ENCODE data around the gene AUTS2. TPM values are rescaled to one million over a fixed set of nuclear protein-coding genes. Genes with fewer than 3 reads are reported as not detected.
A peak's percentile ranks its signal among the peaks of the same experiment; 100 is the strongest.

AUTS2 gene
- total RNA-seq, 1 donor from 2014 or later: 71.3 TPM

DNA sequence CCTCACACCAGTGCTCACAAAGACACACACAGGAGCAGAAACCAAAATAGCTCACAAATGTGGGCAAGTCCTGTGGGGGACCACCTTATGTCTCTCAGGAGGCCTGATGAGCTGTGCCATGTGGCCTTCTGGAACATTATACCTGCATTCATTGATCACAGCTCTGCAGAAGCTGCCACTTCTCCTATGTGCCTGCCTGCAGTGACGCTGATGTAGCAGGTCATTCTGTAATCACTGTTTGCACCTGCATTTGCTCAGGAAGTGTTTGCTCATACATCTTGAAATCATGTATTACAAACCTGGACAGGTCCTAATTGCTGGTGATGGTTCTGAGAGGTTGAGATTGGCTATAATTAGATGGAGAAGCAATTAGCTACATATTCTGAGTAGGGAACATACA lies 310.2 kb downstream of the AUTS2 start:
- DNase-seq (ENCODE audit: low spot score in 2 of 2): no peak
- FAIRE-seq: no peak

DNA sequence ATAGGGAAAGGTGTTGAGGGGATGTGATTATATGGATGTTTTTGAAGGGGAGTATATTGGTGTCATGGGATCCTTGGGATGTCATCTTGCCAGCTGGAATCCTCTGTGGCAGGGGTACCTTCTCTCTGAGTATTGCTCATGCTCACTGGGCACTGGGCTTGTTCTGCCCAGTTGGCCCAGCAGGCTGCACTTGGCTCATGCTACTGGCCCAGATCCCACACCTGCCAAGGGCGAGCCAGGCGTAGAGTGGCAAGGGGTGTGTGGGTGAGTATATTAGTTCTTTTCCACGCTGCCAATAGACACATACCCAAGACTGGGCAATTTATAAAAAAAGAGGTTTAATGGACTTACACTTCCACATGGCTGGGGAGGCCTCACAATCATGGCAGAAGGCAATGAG lies 311.9 kb downstream of the AUTS2 start:
- FAIRE-seq (no peak), DNase-seq (ENCODE audit: low spot score in 2 of 2) (no peak)

DNA sequence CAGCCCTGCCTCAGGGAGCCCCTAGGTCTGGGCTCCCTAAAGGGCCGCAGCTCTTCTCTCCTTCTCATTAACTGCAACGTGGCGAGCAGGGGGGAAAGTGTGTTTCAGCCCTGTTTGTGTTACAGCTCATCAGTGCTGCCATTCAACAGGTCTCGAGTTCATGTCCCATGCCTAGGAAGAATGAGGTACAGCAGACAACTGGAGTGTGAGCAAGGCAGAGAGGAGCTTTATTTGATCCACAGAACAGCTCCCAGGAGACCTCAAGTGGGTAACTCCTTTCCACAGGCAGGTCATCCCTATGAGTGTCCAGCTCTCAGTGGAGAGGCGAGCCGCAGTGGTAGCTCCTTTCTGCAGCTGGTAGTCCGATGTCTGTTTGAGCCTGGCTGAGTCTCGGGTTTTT lies 313.1 kb downstream of the AUTS2 start:
- DNase-seq (ENCODE audit: low spot score in 2 of 2): no peak

DNA sequence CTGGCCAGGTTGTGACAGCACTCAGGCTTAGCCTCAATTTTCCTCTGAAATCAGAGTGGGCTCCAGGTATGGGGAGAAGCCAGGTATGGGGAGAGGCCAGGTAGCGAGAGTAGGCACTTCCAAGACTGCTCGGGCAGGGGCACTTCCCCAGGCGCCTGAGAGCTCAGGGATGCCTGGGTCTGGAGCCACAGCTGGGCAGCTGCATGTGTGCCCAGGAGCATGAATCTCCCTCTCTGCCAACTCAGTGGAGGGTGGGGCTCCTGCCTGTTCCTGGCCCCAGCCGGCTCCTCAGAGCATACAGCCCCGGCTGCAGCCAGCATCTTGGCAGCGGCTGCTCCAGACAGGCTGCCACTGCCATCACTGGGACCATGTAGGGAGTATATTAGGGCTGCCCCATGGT lies 313.9 kb downstream of the AUTS2 start:
- no peak for FAIRE-seq
- DNase-seq (ENCODE audit: low spot score in 2 of 2): no peak

More for the DNA sequence above, 313.1 kb downstream of the AUTS2 start:
- no peak for FAIRE-seq

DNA sequence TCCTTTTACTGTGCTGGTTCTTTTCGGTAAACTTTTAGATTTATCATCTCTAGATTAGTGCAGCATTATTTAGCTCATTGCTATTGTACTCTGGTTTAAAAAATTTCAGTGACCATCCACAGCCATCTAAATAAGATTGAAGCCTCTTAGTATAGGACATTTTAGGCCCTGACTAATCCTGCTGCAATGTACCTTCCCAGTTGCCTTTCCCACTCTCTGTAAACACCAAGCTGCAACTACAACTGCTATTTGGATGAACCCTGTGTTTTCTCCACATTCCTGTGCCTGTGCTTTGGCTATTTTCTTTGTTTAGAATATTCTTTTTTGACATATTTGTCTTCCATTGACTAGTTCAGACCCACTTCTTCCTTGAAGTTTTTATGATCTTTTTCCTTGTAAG lies 314.6 kb downstream of the AUTS2 start:
- FAIRE-seq (no peak), DNase-seq (ENCODE audit: low spot score in 2 of 2) (no peak)

DNA sequence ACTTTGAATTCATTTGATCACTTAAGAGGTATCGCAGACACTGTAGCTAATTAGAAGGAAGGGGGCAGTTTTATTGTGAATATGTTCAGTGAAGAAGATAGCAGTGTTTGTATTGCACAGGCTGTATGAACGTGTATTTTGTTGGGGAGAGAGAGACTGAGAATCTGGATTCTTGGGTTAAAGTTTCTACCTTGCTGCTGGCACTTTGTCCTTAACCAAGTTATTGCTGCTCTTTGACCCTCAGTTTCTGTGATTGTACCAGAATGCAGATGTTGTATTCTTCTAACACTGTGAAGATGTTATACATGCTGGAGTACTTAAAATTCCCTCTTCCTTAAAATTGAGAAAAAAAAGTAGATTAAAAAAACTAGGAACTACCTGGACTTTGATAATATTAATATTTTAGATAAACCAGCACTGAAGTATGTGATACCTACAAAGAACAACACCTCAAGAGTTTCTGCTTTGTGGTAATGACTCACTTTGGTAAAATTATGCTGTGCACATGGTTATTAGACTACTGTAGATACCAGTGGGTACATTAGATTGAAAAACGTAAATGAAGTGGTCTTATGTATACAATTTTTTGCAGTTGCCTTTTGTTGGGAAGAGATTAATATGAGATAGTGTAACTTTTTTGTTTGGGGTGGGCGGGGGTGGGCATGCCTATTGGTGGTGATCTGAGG lies 321.3 kb downstream of the AUTS2 start:
- DNase-seq (ENCODE audit: low spot score in 2 of 2) (no peak), FAIRE-seq (no peak)

DNA sequence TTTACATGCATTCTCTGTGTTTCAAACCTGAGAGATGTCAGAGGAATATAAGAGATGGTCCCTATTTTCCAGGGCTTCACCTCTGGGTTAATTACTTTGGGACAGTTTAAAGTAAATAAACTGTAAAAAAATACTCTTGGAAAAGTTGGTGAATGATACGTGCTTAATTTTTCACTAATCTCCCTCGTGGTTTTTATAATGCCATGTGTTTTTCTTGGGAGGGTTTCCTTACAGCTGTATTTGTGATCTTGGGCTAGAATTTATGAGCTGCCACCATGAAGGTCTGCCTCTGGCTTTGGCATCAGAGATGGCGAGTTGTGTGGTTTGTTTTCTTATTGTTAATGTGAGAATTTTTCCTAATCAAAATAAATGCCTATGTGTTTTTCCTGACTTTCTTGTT lies 322.5 kb downstream of the AUTS2 start:
- DNase-seq (ENCODE audit: low spot score in 2 of 2) (no peak), FAIRE-seq (no peak)

DNA sequence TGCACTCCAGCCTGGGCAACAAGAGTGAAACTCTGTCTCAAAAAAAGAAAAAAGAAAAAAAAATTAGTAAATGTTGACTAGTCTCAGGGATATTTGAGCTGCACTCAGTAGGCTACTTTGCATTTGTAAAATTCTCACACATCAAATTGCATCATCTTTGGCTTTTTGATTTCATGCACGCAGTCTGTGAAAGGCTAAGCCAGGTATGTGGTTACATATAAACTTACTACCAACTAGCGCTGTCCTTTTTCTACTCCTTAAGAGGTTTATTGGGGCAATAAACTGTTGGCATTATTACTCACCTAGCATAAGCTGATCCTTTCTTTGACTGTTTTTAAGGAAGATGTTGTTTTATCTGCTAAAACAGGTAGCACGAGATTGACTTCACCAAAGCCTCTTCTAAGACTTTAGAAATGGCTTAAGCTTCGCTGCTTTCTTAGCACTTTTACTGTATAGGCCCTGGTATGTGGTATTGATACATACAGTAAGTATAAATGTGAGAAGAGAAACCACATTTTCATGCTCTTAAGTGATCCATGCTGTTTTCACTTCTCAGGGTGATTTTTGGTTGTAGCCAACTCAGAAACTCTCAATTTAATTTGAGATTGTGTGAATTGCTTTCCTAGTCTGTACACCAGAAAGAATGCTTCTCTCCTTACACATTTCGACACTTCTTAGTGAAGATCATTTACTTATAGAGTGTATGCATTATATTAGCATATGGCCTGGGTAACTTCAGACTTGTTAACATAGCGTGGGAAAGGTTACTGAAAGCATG lies 323.9 kb downstream of the AUTS2 start:
- no peak for DNase-seq (ENCODE audit: low spot score in 2 of 2)
- no peak for FAIRE-seq

DNA sequence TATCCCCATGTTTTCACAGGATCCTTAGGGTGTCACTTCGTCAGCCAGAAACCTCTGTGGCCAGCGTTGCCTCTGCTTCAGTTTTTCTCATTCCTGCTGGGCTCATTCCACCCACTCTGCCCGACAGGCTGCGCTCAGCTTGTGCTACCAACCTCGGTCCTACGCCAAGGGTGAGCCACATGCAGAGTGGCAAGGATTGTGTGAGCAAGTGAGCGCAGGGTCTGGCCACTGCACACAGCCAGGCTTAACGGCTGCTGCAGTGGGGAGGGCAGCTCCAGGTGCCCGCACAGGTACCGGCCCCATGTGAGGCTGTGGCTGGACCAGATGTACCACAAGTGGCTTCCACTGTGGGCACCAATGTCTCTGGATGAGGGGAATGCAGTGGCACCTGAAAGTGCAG lies 329.2 kb downstream of the AUTS2 start:
- DNase-seq (ENCODE audit: low spot score in 2 of 2) (no peak), FAIRE-seq (no peak)

DNA sequence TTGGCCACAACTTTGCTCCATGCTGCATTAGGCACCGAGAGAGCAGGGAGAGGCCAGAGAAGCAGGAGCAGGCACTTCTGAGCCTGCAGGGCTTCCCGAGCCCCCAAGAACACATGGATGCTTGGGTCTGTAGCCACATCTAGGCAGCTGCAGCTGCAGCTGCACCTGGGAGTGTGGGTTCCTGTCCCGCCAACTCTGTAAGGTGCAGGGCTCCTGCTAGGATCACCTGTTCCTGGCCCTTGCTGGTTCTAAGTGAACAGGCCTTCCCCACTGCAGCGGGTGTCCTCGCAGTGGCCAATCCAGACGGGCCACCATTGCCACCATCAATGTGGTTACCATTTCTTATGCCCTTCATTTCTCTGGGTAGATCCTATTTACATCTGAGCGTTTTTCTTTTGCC lies 330.3 kb downstream of the AUTS2 start:
- DNase-seq (ENCODE audit: low spot score in 2 of 2): no peak
- FAIRE-seq: no peak

DNA sequence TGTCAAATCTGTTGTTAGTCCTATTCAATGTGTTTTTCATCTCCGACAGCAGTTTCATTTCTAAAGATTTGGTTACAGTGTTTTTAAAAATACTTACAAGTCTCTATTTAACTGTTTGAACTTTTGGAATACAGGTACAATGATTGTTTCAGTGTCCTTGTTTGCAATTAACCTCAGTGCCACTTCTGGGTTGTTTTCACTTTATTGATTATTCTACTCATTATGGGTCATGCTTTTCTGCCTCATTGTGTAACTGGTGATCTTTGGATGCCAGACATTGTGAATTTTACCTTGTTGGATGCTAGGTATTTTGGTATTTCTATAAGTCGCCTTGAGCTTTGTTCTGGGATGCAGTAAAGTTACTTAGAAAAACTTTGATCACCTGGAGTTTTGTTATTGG lies 331.3 kb downstream of the AUTS2 start:
- FAIRE-seq (no peak), DNase-seq (ENCODE audit: low spot score in 2 of 2) (no peak)

DNA sequence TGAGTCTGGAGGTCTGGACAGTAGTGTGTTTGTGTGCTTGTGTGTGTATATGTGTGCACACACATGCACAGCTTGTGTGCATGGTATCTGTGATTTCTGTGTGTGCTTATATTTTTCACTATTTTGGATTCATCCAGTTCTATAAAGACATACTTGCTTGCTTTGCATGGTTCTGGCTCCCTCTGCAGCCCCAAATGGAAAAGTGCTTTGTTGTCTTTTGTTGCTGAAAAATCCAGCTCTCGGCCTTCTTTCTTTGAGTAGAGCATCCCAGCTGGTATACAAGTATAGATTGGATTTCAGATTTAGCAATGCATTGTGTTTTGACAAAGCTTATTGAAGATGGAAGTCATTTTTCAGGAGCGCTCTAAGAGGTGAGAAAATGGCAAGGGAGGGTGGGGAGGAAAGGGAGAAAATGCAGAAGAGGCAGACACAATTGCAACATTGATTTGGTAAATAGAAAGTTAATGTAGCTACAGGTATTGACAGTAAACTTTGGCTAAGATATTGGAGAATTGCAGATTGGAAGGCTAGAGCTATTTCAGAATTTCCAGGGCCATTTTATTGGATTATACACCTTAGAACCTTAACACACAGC lies 333.9 kb downstream of the AUTS2 start:
- FAIRE-seq (peak; percentile 47), DNase-seq (ENCODE audit: low spot score in 2 of 2) (peak in 1 of 2 donors; percentile 32)

DNA sequence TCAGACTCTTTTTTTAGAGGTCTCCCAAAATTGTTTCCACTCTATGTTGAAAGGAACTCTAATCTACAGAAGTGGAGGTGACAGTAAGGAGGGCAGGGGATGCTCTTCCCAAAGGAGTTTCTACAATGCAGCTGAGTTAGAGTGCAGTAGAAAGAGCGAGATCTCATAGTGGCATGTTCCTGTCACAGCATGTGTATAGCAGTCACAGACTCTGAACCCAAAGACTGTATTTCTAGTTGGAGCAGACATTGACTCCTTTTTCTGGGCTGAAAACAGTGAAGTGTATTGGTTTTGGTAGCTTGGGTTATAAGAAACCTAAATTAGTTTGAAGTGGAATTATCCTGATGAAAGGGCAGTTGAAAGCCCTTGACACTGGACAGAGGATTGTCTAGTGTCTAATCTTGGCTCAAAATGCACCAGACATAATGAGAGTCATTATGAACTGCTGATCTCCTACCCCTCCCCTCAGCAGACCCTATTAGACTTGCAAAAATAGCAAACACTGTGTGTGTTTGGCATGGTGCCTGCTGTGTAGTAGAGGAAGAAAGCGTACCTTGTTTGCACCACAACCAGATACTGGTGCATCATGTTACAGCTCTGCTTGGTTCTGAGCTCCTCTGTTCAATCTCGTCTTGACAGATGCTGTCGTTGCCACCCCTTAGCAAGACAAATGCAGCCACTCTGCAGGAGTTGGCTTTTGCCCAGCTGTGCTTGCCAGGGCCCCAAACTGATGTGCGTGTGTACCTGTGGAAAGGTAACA lies 336.0 kb downstream of the AUTS2 start:
- DNase-seq (ENCODE audit: low spot score in 2 of 2) (peak; percentile 27 to 44), FAIRE-seq (peak; percentile 90)

DNA sequence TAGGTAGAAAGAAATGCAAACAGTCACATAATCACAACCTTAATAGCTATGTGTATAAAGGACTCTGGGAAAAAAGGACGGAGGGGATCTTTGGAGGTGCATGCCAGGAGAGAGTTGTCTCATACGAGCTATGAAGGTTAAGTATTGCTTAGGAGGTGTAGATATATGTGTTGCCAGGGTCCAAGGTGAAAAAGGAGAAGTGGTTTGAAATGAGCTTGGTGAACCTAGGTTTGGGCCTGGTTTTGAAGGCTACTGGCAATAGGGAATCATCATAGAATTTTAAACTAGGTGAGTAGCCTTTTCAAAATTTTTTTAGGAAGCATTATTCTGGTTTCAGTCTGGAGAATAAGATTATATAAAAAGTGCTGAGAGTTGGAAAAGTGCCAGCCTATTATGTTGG lies 336.8 kb downstream of the AUTS2 start:
- no peak for DNase-seq (ENCODE audit: low spot score in 2 of 2)

DNA sequence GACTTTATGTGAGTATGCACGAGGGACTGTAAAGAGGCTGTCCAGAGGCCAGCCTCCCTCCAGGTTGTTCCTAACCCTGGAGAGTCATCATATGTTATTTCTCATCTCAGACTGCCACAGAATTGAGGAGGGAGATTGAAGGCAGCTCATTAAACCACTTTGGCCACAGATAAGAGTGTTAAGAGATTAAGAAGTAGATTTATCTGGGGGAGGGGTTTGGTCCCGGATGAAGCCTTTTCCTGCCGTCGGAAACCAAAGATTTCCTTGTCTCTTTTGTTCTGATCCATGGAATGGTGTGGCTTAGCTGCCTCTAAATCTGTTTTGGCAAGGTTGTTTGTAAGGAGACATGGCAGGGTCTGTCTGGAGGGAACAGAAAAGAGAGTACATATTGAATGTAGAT lies 338.8 kb downstream of the AUTS2 start:
- FAIRE-seq: no peak
- DNase-seq (ENCODE audit: low spot score in 2 of 2): no peak

More for the DNA sequence above, 336.8 kb downstream of the AUTS2 start:
- no peak for FAIRE-seq

DNA sequence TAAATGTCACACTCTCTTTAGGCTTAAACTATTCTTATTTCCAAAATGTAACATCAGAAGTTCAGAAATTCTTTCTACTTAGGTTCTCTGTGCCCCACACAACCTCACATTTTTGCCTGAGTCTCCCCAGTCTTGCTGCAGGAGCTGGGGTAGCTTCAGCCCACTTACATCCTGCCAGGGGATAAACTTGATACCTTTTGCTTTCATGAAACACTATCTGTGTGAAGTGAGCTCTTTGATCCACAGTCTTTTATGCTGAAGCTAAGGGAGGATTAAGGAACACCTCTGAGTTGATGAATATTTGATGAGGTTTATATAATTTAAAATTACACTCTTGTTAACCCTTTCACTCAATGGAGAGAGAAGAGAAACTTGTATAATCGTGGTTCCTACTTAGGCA lies 341.0 kb downstream of the AUTS2 start:
- FAIRE-seq (no peak), DNase-seq (ENCODE audit: low spot score in 2 of 2) (no peak)

DNA sequence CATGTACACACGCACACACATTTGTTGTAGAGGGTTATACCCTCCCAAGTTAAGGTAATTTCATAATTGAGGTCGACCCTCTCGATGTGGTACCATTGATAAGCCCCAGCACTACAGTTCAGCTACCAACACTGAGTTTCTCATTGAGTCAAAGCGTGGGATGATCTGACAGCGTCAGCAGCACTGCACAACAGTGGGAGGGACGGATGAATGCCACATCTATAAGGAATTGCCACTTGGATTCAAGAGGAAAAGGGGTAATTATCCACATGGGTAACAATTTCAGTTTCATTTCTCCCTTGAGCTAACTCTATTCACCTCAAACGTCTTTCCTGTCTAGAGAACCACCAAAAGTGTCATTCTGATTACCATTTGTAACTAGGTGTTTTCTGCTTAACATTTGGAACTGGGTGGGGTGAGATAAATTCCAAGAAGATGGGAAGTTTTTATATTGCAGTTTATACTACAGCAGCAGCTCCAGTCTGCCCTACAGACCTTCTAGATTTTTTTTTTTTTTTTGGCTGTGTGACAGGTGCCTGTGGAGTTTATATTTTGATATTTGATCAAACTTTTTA lies 342.9 kb downstream of the AUTS2 start:
- DNase-seq (ENCODE audit: low spot score in 2 of 2) (no peak), FAIRE-seq (no peak)

DNA sequence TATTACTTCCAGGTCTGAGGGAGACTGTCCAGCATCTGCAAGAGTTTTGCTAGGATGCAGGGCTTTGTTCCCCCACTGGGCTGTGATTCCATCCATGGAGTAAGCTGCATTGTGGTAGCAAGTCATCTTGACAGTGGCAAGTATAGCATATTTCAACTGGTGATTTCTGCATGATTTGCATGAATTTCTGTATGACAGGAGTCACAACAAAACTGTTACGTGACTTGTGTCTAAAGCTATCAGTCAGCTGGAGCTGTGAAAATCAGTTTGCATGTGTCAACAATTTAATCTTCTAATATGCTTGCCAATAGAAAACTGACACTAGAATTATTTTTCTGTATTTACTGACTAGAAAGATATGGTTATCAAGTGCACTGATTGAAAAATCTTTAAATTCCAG lies 344.3 kb downstream of the AUTS2 start:
- no peak for DNase-seq (ENCODE audit: low spot score in 2 of 2)
- FAIRE-seq: no peak

DNA sequence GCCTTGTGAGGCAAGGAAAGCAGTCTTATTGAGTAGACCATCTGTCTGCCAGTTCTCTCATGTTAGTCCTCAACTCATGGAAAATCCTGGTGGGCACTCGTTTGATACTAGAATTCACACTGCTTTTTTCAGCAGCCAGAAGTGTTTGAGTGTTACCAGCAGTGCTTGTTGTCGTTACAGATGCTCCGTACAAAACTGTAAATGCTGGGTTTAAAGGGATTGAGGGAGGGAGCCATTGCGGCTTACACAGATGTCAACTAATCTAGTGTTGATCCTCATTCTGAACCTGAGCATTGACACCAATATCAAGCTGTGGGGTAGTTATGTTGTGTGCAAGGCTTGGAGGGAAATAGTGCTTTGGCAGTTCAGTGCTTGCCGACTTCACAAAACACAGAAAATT lies 348.6 kb downstream of the AUTS2 start:
- FAIRE-seq (no peak), DNase-seq (ENCODE audit: low spot score in 2 of 2) (no peak)

DNA sequence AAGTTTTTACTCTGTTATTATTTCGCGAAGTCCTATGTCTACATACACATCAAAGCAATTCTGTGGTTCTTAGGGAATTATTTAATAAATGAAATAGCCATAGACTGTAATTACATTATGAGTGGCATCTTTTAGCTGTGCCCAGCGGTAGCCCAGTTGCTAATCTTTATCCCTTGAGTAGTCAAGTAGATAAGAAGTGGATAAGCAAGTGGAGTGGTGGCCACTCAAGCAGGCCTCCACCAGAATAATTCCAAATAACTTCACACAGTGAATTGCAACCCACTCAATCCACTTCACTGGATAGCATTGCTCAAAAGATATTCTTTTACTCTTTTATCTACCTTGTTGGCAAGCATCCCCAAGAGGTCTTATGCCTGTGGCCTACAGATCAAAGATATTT lies 349.7 kb downstream of the AUTS2 start:
- DNase-seq (ENCODE audit: low spot score in 2 of 2) (no peak), FAIRE-seq (no peak)

DNA sequence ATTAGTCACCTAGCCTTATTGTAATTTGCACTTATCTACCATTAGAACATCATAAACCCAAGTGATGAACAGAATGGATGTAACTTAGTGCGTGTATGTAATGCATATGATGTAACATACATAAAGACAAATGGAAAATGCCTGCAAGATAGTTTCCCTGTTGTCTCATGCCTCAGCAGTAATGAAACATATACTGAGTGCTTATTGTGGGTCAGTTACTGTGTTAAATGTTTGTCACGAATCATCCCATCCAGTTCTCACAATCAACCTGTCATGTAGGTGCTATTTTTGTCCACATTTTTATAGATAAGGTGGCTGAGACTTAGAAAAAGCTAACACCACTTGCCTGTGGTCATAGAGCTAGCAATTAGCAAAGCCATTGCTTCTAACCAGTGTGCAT lies 350.8 kb downstream of the AUTS2 start:
- DNase-seq (ENCODE audit: low spot score in 2 of 2) (no peak), FAIRE-seq (no peak)
